GM12801 (cell line): ENCODE results near the gene CYTH2.

Experiments used
- TF ChIP-seq, protein P1 (sequence below): IDR thresholded peaks from one replicate; pipeline ENCODE4 v1.5.1; 2011; ENCODE audit warnings: control low read depth; ENCODE audit not compliant: insufficient read length; ENCODE audit errors: extremely low read depth

Gene CYTH2

DNA sequence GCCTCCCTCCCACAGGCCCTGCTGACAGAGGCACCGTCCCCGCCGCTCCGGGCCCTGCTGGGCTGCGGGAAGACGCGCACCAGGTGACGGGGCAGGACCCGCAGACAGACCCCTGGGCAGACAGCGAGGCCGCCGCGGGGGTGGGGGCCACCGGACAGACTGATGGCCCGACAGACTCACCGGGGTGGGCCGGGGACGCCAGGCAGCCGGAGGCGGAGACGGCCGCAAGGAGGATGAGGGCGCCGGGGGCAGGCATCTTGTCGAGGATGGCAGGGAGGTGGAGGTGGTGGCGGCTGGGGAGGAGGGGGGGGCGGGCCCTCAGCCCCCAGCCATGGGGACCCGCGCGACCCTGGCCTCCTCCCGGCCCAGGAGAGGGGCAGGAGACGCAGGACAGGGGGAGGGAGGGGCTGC is 42.2 kb downstream of the CYTH2 start:
- TF ChIP-seq, protein P1, sequence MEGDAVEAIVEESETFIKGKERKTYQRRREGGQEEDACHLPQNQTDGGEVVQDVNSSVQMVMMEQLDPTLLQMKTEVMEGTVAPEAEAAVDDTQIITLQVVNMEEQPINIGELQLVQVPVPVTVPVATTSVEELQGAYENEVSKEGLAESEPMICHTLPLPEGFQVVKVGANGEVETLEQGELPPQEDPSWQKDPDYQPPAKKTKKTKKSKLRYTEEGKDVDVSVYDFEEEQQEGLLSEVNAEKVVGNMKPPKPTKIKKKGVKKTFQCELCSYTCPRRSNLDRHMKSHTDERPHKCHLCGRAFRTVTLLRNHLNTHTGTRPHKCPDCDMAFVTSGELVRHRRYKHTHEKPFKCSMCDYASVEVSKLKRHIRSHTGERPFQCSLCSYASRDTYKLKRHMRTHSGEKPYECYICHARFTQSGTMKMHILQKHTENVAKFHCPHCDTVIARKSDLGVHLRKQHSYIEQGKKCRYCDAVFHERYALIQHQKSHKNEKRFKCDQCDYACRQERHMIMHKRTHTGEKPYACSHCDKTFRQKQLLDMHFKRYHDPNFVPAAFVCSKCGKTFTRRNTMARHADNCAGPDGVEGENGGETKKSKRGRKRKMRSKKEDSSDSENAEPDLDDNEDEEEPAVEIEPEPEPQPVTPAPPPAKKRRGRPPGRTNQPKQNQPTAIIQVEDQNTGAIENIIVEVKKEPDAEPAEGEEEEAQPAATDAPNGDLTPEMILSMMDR = no peak

DNA sequence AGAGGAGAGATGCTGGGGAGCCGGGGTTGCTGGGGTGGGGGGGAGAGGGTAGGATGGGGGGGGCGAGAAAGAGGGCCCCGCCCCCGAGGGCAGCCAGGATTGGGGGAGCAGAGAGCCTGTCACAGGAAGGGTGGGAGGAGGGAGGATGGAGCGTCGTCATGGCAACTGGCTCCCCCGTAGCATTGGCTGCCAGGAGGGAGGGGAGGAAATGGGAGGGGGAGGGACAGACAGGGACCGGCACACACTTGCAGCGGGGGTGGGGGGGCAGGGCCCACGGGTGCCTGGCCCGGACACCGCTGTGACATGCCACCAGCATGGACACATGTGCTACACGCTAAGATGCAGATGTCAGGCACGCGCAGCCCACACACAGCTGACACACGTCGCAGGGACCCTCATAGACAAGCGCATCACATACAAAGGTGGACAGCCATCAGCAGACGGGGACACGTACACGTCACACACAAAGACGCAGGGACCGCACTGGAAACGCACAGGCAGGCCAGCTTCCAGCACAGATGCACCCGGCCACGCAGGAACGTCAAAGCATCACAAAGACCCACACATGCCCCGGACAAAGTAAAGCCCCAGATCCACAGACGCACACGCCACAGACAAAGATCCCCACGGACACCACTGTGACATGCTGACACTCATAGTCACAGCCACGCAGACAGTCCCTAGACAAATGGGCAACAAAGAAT is 42.8 kb downstream of the CYTH2 start, which contains the start of gene LMTK3:
Gene LMTK3, minus strand, starts transcription at position 36 of the 704 bp plus-strand sequence. CDS start 259 bp downstream, outside the sequence.
- TF ChIP-seq, protein P1 = no peak

DNA sequence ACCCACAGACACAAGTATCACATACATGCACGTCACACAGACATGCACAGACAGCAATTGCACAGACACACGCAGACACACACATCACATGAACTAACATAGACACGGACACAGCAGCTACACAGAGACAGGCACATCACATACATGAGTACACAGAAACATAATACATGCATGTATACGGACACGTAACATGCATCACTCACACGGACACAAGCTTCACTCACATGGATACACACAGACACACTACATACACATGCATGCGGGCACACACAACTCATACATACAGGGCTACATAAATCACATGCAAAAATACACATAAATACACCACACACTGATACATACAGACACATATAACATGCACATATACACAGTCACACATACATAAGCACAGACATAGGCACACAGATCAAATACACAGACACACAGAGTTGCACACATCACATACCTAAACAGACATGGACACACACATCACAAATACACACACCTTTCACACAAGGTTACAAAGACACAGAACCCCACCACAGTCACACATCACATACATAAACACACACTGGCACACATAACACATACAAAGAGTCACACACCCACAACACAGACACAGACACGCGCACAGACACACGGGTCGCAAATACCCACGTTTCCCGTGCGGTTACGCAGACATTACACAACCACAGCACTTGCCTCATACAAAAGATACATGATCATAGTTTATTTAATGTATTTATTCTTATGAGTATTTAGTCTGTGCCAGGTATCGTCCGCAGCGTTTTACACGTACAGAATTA is 43.5 kb downstream of the CYTH2 start:
- TF ChIP-seq, protein P1 = no peak

DNA sequence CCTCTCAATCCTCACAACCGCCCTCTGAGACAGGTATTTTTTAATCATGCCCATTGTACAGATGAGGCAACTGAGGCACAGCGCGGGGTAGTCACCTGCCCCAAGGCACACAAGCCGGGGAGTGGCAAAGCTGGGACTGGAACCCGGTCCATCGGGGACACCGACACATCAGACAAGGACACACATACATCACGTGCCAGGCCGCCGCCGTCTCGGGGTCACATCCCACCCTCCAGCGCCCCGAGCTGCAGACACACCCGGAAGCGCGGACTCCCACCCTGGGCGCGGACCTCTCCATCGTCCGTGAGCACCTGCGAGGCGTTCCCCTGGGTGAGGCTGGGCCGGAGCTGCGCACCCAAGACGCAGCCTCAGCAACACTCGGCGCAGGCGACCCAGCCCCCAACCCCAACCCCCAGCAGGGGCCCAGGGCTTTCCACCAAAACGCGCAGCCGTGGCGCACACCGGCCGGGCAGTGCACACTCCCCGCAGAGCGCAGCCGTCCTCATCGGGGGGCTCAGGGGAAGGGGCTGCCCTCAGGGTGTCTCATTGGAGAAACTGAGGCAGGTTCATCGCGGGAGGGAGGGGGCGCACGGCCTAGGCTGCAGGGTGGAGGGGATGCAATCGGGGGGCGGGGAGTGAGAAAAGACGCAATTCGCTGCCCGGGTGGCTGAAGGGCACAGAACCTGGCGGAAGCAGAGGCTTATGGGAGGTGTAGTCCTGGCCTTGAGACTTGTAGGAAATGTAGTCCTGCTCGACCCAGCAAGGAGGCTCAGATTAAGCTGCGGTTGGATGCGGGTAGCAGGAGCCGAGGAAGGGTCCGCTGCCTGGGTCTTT is 44.3 kb downstream of the CYTH2 start:
- TF ChIP-seq, protein P1 = no peak

DNA sequence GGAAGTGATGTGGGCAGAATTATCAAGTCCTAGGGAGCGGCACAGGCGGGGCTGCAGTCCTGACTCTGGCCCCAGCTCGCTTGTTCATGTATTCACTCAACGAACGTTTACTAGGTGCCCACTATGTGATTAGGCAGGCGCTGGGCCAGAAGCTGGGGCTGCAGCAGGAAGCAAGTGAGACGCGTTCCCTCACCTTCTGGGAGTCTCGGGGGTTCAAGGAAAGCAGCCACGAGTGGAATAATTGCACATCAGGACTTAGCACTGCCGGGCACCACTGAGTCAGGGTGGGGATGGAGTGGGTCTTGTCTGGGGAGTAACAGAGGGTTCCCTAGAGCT is 44.9 kb downstream of the CYTH2 start:
- TF ChIP-seq, protein P1 = no peak

DNA sequence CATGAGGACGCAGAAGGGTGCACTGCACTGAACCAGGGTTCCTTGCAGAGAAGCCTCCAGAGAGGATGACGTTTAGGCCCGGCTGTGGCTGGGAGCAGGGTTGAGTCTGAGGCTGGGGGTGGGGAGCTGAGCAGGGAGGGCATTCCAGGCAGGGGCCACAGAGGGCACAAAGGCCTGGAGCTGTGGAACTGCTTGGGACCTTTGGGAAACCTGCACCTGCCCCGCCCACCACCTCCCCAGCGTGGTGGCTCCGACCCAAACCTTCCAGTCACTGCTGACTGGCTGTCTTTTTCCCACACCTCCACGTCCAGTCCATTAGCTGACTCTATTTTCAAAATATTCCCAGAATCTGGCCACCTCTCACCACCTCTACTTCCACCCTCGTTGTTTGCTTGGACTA is 47.4 kb downstream of the CYTH2 start:
- TF ChIP-seq, protein P1 = no peak

DNA sequence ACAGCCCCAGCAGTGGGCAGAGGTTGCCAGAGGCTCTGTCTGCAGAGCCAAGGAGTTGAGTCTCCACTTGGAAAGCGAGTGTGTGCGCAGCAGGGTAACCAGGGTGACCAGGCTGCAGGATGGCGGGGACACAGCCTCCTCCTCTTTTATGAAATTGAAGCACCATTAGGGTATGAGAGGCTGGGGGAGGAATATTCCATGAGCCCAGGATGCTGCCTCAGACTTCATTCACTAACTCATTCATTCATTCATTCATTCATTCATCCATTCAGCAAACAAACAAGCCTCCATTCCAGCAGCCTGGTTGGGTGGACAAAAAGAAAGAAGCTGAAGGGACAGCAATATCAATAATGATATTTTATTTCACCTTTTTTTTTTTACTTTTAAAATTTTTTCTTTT is 49.0 kb downstream of the CYTH2 start:
- TF ChIP-seq, protein P1 = no peak
